ENCODE results near the gene CDYL.

GRCh38 chr6:4848382-4849068 is 72.3 kb downstream of the CDYL start:
- TF ChIP-seq GATA2 (IDR thresholded peaks at IDR 0.05; ENCODE audit: low read depth, low read length) (no peak), GATA3 (IDR thresholded peaks at IDR 0.05; ENCODE audit: low read depth, low read length) (no peak)
